ENCODE results near the gene ALOX12.

The ALOX12 gene

GRCh38 chr17:7002288-7003047 is 6.6 kb downstream of the ALOX12 start:
- DNase-seq = no peak

DNA sequence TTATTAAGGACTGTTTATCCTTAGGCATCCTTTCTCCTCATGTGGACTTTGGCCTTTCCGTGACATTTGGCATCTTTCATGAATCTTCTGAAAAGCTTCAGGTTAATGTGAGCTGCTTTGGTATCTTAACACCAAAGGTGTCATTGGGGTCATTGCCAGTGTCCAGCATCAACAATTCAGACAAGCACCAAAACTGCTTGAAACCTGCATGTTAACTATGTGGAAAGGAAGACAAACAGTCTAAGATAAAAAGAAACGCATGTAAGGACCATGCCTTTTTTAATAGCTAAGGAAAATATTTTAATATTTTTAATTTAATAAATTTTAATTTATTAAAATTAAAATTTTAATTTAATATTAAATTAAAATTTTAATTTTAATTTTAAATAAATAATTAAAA is 7.9 kb downstream of the ALOX12 start:
- DNase-seq = no peak

GRCh38 chr17:7004398-7005253 is 8.8 kb downstream of the ALOX12 start:
- no peak for DNase-seq

DNA sequence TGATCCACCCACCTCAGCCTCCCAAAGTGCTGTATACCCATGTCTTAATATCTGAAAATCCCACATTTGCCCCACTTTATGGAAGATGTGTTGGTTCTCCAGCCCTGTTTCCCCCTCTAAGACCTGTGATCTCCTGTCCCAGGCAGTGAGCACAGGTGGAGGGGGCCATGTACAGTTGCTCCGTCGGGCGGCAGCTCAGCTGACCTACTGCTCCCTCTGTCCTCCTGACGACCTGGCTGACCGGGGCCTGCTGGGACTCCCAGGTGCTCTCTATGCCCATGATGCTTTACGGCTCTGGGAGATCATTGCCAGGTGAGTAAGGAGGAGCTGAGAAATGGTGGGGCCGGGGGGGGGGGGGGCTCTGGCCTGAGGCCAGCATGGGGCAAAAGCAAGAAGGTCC is 9.9 kb downstream of the ALOX12 start:
- no peak for DNase-seq

GRCh38 chr17:7007143-7007542 is 11.3 kb downstream of the ALOX12 start:
- no peak for DNase-seq

- no peak for DNase-seq
These were observed 14.7 kb downstream of the ALOX12 start for GRCh38 chr17:7010523-7010922.

GRCh38 chr17:7011415-7011814 is 15.6 kb downstream of the ALOX12 start:
- DNase-seq = no peak

- DNase-seq = no peak
These were observed 16.0 kb downstream of the ALOX12 start for GRCh38 chr17:7011942-7012254.

DNA sequence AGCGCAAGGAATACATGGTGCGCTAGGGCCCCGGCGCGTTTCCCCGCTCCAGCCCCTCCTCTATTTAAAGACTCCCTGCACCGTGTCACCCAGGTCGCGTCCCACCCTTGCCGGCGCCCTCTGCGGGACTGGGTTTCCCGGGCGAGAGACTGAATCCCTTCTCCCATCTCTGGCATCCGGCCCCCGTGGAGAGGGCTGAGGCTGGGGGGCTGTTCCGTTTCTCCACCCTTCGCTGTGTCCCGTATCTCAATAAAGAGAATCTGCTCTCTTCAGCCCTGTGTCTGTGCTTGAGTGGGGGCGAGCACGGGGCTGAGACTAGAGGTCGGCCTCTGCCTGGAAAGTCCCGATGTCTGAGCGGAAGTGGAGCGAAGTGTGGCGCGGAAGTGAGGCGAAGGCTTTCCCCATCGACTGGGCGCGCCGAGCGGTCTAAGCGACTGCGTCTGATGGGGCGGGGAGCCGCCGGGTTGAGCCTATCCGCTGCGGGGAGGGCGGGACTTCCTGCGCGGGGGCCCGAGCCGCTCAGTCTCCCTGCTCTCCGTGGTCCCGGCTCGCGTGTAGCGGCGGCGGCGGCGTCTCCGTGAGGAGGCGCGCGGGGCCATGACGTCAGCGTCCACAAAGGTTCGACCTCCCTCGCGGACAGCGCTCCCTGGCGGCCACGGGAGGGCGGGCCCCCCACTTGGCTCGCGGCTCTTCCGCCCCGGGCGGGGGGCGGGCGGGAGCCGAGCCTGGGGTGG is 18.6 kb downstream of the ALOX12 start:
- no peak for DNase-seq

DNA sequence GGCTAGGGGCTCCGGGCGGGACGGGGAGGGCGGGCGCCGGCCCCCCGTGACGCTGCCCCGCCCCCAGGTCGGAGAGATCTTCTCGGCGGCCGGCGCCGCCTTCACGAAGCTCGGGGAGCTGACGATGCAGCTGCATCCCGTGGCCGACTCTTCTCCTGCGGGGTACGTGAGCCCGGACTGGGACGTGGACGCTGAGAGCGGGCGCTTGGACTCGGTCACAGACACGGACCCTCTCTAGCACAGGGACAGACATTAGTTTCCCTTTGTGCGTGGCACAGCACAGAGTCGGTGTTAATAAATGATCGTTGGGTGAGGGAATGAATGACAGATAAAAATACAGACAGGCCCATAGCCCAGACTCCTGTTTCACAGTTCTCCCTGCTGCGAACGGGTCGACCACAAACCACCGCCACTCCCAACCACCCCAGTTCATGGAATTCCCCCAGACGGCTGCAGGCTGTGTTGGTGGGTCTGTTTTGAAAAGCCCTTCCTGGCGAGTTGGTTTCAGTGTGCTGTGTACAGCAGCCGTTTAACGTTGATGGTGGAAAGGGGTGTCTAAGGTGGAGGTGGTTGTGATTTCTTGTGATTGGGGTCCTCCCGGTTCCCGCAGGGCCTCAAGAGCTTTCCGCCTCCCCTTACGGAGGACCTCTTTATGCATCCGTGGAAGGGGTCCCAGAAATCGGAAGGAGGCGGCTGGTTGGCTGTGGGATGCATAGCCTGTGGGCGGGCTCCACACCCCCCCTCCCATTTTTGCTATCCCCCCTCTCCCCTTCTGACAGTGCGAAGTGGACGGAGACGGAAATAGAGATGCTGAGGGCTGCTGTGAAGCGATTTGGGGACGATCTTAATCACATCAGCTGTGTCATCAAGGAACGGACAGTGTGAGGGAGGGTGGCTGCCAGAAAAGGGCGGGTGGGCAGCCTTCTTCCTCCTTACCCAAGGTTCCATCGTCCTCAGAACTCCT is 19.4 kb downstream of the ALOX12 start:
- DNase-seq = no peak

DNA sequence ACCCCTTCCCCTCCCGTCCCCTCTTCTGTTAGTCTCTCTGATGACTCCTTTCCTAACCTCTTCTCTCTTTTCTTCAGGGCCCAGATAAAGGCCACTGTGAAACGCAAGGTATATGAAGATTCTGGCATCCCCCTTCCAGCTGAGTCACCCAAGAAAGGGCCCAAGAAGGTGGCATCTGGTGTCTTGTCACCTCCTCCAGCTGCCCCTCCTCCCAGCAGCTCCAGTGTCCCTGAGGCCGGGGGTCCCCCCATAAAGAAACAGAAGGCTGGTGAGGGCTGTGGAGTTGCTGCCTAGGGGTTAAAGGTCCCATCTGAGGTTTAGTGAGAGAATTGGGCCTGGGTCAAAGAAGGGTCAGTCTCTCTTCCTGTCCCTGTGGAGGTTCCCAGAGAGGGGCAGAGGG is 20.6 kb downstream of the ALOX12 start:
- DNase-seq = no peak

DNA sequence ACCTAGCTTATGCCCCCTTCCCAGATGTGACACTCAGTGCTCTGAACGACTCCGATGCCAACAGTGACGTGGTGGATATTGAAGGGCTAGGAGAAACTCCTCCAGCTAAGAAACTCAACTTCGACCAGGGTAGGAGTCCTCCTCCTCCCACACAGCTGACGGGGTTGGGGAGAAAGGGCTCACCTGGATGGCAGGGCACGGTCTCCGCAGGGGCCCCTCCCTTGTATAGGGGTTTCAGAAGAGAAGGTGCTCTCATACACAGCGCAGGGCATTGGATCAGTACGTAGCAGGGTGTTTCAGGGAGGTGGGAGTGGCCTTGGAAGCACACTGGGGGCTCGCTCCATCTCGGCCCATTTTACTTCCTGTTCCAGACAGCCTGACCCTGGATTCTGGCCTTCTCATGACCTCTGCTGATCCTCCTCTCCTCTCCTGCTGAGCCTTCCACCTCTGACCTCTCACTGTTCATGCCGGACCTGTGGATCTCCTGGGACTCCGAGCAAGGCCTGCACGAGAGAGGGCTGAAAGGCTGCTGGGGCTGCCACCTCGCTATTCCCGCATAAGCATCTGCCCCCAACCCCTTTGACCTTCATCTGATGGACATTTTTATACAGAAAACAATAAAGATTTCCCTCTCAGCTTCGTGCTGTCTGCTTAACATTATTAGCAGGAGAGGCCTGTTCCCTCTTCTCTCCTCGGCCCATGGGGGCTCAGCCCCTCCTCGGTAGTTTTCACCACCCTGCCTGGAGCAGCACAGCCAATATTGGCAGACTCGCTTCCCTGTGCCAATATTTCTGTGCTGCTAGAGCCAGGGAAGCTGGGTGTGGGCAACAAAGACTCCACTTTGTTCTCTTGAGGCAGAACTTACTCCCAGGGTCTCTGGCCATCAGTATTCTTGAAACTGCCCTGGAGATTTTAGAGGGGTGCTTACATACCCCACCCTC is 21.3 kb downstream of the ALOX12 start:
- DNase-seq = no peak

DNA sequence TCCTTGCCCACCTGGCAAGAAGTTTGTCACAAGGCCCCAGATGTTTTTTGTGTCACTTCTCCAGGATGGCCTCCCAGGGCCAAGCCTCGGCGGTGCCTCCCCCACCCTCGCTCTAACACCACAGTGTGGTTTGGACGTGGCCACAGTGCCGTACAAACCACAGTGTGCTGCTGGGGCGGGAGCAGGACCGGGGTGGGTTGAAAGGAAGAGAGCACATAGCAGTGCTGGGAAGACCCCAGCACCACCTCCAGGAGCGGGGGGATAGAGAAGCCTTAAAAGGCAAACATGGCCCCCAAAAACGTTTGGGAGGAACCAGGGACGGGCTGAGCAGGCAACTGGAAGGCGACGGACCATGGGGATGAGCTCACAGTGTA is 22.0 kb downstream of the ALOX12 start:
- no peak for DNase-seq

GRCh38 chr17:7018331-7018964 is 22.6 kb downstream of the ALOX12 start:
- no peak for DNase-seq

- DNase-seq = no peak
These were observed 23.5 kb downstream of the ALOX12 start for GRCh38 chr17:7019367-7019766.

- no peak for DNase-seq
These were observed 24.1 kb downstream of the ALOX12 start for GRCh38 chr17:7019839-7020519.

DNA sequence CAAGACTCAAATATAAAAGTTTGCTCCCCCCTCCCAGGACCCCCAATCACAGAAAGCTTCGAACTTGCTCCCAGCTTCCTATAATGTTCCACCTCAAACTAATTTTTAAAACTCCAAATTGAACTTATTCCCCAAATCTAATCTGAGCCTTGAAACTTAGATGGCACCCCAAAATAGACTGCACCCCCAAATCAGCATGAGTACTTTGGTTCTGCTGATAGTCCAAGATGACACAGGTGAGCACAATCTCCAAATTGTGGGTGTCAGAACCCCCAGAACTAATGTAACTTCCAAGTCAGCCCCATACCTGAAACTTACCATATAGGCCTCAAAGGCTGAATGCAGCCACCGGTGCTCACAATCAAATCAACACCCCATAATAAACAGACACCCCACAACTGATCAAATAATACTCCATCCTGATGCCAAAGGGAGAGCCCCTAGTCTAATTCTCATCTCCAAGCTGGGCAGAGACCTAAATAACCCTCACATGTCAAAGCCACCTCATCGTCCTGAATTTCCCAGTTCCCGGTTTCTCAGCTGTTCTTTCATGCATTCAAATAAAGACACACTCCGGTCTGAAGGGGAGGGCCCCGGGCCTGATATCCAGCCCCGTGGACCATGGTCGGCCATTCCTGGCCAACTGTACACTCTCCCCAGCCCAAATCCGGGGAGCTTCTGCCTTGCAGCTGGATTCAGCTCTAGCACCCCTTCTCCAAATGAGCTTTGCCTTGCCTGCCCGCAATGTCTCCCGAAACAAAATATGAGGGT is 25.2 kb downstream of the ALOX12 start:
- DNase-seq = no peak

DNA sequence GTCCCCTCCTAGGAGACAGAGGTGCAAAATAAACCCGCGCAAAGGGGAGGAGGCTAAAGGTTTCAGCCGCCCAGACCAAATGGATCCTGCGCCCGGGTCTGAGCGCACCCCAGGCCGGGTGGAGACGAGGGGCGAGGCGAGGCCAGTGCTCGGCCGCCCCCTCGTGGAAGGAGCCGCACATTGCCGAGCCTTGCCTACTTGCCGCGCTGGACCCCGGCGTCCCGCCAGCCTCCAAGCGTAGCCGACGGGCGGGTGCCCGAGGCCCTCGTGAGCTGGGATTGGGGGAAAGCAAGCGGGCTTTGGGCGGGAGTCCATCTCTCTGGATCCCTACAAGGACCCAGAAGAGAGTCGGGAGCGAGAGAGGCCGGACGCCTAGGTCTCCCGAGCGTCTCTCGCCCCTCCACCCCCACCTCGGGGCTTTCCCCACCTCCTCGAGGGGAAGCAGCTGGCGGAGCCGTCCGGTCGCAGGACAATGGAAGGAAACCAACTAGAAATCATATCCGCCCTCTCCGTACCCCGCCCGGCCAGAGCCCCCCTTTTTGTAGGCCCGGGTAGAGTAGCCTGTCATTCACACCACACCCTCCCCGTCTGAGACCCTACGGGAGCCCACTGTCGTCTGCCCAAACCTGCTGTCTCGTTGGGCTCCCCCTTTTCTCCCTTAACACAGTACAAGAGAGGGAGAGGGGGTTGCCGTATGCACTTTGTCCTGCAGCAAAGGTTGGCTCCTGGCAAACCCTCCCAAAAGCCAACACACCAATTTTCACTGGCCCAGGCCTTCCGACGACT is 26.3 kb downstream of the ALOX12 start:
- no peak for DNase-seq

Data from NCI-H524 treated with DMSO at 0.1 percent for 48 hours (cell line).